Measurements from ENCODE around the gene PPA1.

GRCh38 chr10:70166394-70166793 lies 66.8 kb downstream of the PPA1 start:
- TF ChIP-seq CTCF (conservative IDR thresholded peaks at IDR 0.05) (no peak), ZFX (IDR thresholded peaks at IDR 0.05) (no peak)

All from C4-2B (cell line).